Retinal pigment epithelial cell (primary cell): Measurements from ENCODE around the gene DLGAP1.
"Not testable (repeated sequence)": the region's sequence is repeated elsewhere in the genome, so short reads cannot be mapped to it uniquely, and the experiment has no call there.

Experiments
- DNase-seq: peaks from one replicate; pipeline ENCODE4 v3.0.0-alpha.2; 2010; ENCODE audit warnings: low read depth
- H3K4me3 ChIP-seq: 2 replicates; pipeline ENCODE4 v1.5.1; 2011; ENCODE audit warnings: mild to moderate bottlenecking, low read length, control low read depth, moderate library complexity
- CTCF ChIP-seq: conservative IDR thresholded peaks from 2 replicates; pipeline ENCODE4 v1.5.1; 2011; ENCODE audit warnings: low read depth, low read length, control low read depth, inconsistent platforms

Gene DLGAP1

GRCh38 chr18:3590096-3590630 is 864.9 kb downstream of the DLGAP1 start:
- no peak for DNase-seq
- H3K4me3 ChIP-seq, result no peak overlapping the region
- no peak for TF ChIP-seq CTCF

- DNase-seq, result no peak
- no peak overlapping the region for H3K4me3 ChIP-seq
- TF ChIP-seq CTCF, result peak; percentile 82
These were observed 869.2 kb downstream of the DLGAP1 start for GRCh38 chr18:3585656-3586509.

DNA sequence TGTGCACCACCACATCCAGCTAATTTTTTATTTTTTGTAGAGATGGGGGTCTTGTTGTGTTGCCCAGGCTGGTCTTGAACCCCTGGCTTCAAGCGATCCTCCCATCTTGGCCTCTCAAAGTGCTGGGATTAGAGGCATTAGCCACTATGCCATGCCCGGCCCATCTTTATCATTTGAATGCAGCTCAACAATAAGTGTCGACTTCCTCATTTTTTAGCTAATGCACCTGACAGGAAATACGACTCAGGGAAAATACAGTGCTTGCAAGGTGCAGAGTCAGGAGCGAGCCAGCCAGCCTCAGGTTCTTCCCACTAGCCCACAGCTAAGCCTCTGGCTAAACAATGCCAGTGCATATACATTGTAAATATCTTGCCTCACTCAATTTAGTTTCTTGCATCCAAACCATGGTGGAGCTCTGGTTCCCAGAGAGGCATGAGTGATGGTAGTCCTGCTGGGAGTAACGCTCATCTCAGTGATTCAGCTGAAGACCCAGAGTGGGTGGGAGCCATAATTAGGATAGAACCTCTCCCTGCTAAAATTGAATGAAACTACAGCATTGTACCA is 870.1 kb downstream of the DLGAP1 start:
- H3K4me3 ChIP-seq, result no peak overlapping the region
- TF ChIP-seq CTCF, result no peak

DNA sequence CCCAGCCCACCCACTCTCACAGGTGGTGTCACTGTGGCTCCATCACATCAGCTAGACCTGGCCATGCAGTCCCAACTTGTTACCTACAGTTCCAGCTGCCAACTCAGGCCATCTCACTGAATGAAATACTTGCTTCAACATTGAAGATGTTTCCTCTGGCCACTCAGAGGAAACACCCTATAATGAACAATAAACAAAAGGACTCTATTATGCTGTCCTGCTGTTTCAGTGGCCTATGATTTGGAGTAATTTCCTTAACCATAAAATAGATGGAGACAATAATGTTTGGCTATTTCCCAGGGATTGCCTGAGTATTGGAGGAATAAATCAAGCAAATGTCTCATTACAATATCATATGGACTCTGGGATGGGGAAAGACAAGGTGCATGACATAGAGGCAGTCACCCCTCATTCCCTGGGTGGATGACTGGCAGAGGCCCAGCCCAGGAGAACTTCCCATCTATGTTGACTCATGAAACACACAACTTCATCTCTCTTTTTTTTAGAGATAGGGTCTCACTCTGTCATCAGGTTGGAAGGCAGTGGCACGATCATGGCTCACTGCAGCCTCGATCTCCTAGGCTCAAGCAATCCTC is 870.7 kb downstream of the DLGAP1 start:
- TF ChIP-seq CTCF, result no peak
- H3K4me3 ChIP-seq, result no peak overlapping the region
- no peak for DNase-seq

More for the DNA sequence above, 870.1 kb downstream of the DLGAP1 start:
- DNase-seq, result no peak

GRCh38 chr18:3583873-3584247 is 871.2 kb downstream of the DLGAP1 start:
- no peak for DNase-seq
- no peak for TF ChIP-seq CTCF
- no peak overlapping the region for H3K4me3 ChIP-seq

- H3K4me3 ChIP-seq, DNase-seq: not testable (repeated sequence)
These were observed 871.8 kb downstream of the DLGAP1 start for GRCh38 chr18:3583106-3583872.

DNA sequence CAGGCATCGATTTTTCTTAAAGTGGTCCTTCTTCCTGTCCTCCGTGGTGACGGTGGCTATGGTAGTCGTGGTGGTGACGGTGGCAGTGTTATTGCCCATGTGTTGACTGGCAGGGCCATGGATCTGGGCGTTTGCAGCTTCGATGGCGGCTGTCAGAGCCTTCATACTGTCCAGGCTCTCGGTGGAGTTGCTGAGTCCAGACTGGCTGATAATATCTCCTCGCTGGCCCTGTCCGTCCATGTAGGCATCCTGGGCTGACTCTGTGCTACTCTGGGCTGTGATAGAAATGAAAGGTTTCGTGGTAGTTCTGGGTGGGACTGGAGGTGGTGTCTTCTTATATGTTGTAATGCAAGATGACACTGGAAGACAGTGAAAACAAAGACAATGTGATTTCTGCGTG is 873.2 kb downstream of the DLGAP1 start:
- DNase-seq, result no peak
- no peak for TF ChIP-seq CTCF
- H3K4me3 ChIP-seq, result no peak overlapping the region

- DNase-seq, H3K4me3 ChIP-seq: not testable (repeated sequence)
These were observed 874.5 kb downstream of the DLGAP1 start for GRCh38 chr18:3580523-3581025.
